H1 (cell line): ENCODE data around the gene MRTO4. TPM values are rescaled to one million over a fixed set of nuclear protein-coding genes. Genes with fewer than 3 reads are reported as not detected.

Experiments
- CTCF ChIA-PET: fragments of 300-600 bp; sonication (Branson Sonifier 250); formaldehyde crosslinking; loops from one replicate; lab custom pipeline; 2021; ENCODE audit not compliant: partially characterized antibody; lab: Charles Lee
- POLR2A ChIA-PET: fragments of 300-600 bp; sonication (Branson Sonifier 250); formaldehyde crosslinking; loops from one replicate; lab custom pipeline; 2021; ENCODE audit warnings: inconsistent platforms; ENCODE audit not compliant: partially characterized antibody; lab: Charles Lee
- DNase-seq, 2 experiments: peaks; one replicate each; pipeline versions ENCODE4 v3.0.0 to v3.0.0-alpha.2; 2010 to 2022; ENCODE audit warnings: low spot score in 2 of 2, low read depth in 1 of 2, mixed read lengths in 1 of 2
- FAIRE-seq: peaks from 2 replicates; lab custom pipeline; 2011; peaks lifted over from hg19 to GRCh38; lab: Jason Lieb, UNC
- H2AFZ ChIP-seq: 2 replicates; pipeline ENCODE4 v1.8.1; 2012; ENCODE audit warnings: low read length, inconsistent platforms
- H2AK5ac ChIP-seq: 2 replicates; pipeline ENCODE4 v1.6.1; 2013; ENCODE audit warnings: low read depth, low read length
- H2BK120ac ChIP-seq: replicated peaks from 2 replicates; pipeline ENCODE3; 2013; ENCODE audit warnings: low read depth, low read length, inconsistent platforms
- H2BK12ac ChIP-seq: 2 replicates; pipeline ENCODE4 v1.6.1; 2013; ENCODE audit warnings: low read depth, low read length
- H2BK15ac ChIP-seq: 2 replicates; pipeline ENCODE4 v1.6.1; 2013; ENCODE audit warnings: low read length
- H2BK20ac ChIP-seq: 2 replicates; pipeline ENCODE4 v1.6.1; 2013; ENCODE audit warnings: low read length
- H2BK5ac ChIP-seq: 2 replicates; pipeline ENCODE4 v1.6.1; 2013; ENCODE audit warnings: low read depth, low read length
- H3K14ac ChIP-seq: 2 replicates; pipeline ENCODE4 v1.6.1; 2013; ENCODE audit warnings: inconsistent platforms; ENCODE audit not compliant: insufficient read length
- H3K18ac ChIP-seq: 2 replicates; pipeline ENCODE4 v1.6.1; 2013; ENCODE audit warnings: low read length; ENCODE audit errors: extremely low read depth
- H3K23ac ChIP-seq: 2 replicates; pipeline ENCODE4 v1.6.1; 2013; ENCODE audit warnings: inconsistent platforms; ENCODE audit not compliant: insufficient read length
- H3K23me2 ChIP-seq: 2 replicates; pipeline ENCODE4 v1.6.1; 2013; ENCODE audit warnings: low read depth, low read length
- H3K27ac ChIP-seq: 2 replicates; pipeline ENCODE4 v1.6.1; 2011; ENCODE audit warnings: low read depth, low read length, inconsistent platforms
- H3K27me3 ChIP-seq, 4 experiments: replicated peaks in 1 of 4; 1 replicate in 1 of 4; 2 replicates in 3 of 4; pipeline versions ENCODE4 v1.6.1 to v1.8.1; 2011 to 2013; ENCODE audit warnings: low read length in 3 of 4, mild to moderate bottlenecking in 3 of 4, inconsistent platforms in 2 of 4, mixed read lengths in 2 of 4, moderate library complexity in 1 of 4; ENCODE audit not compliant: control insufficient read depth in 3 of 4, insufficient read depth in 3 of 4; ENCODE audit errors: extremely low read depth in 1 of 4
- H3K36me3 ChIP-seq, 4 experiments: 2 replicates each; pipeline versions ENCODE4 v1.6.1 to v1.8.1; 2011 to 2013; ENCODE audit warnings: mild to moderate bottlenecking in 4 of 4, low read length in 3 of 4, moderate library complexity in 2 of 4, control low read depth in 1 of 4, inconsistent platforms in 1 of 4; ENCODE audit not compliant: insufficient read depth in 4 of 4, control insufficient read depth in 2 of 4
- H3K4ac ChIP-seq: replicated peaks from 2 replicates; pipeline ENCODE3; 2013; ENCODE audit warnings: low read length, low read depth, mixed read lengths, inconsistent platforms; ENCODE audit not compliant: insufficient read length
- H3K4me1 ChIP-seq, 4 experiments: replicated peaks in 1 of 4; 1 replicate in 1 of 4; 2 replicates in 3 of 4; pipeline versions ENCODE4 v1.6.1 to v1.8.1; 2011 to 2013; ENCODE audit warnings: low read length in 3 of 4, inconsistent platforms in 2 of 4, mixed read lengths in 1 of 4; ENCODE audit not compliant: insufficient read depth in 4 of 4, control insufficient read depth in 3 of 4
- H3K4me2 ChIP-seq, 2 experiments: 2 replicates each; pipeline versions ENCODE4 v1.6.1 to v1.8.1; 2011 to 2013; ENCODE audit warnings: low read depth in 2 of 2, low read length in 2 of 2, control low read depth in 1 of 2, inconsistent platforms in 1 of 2, mild to moderate bottlenecking in 1 of 2; ENCODE audit not compliant: insufficient read depth in 1 of 2
- H3K4me3 ChIP-seq, 4 experiments: fragments of 200-600, 300-600 bp in 1 of 4; sonication (generic), shearing (Covaris generic), sonication (Bioruptor Twin) in 1 of 4; 2 replicates each; pipeline versions ENCODE4 v1.5.1 to v1.8.1; 2011 to 2016; ENCODE audit warnings: low read length in 4 of 4, low read depth in 3 of 4, control low read depth in 2 of 4, inconsistent platforms in 2 of 4, mild to moderate bottlenecking in 2 of 4, mixed read lengths in 1 of 4, moderate library complexity in 1 of 4; ENCODE audit not compliant: insufficient read depth in 2 of 4; ENCODE audit errors: extremely low read depth in 1 of 4
- H3K56ac ChIP-seq: replicated peaks from 2 replicates; pipeline ENCODE3; 2013; ENCODE audit warnings: low read depth, mild to moderate bottlenecking, mixed read lengths, low read length, inconsistent platforms; ENCODE audit not compliant: insufficient read length
- H3K79me1 ChIP-seq: 2 replicates; pipeline ENCODE4 v1.6.1; 2013; ENCODE audit warnings: low read depth, low read length, control low read depth
- H3K79me2 ChIP-seq, 2 experiments: 2 replicates each; pipeline versions ENCODE4 v1.6.1 to v1.8.1; 2012 to 2013; ENCODE audit warnings: low read length in 2 of 2, mild to moderate bottlenecking in 2 of 2, inconsistent platforms in 1 of 2; ENCODE audit not compliant: insufficient read depth in 2 of 2, control insufficient read depth in 1 of 2
- H3K9ac ChIP-seq, 4 experiments: replicated peaks in 1 of 4; 1 replicate in 1 of 4; 2 replicates in 3 of 4; pipeline versions ENCODE4 v1.6.1 to v1.8.1; 2011 to 2013; ENCODE audit warnings: low read depth in 3 of 4, low read length in 3 of 4, control low read depth in 2 of 4, mild to moderate bottlenecking in 2 of 4, moderate library complexity in 2 of 4, inconsistent platforms in 1 of 4; ENCODE audit errors: extremely low read depth in 1 of 4
- H3K9me3 ChIP-seq, 2 experiments: 2 replicates each; pipeline versions ENCODE4 v1.6.1 to v1.8.1; 2012 to 2013; ENCODE audit warnings: mild to moderate bottlenecking in 2 of 2, moderate library complexity in 2 of 2, control low read depth in 1 of 2, inconsistent platforms in 1 of 2, low read depth in 1 of 2, low read length in 1 of 2, mixed read lengths in 1 of 2; ENCODE audit not compliant: insufficient read depth in 2 of 2
- H4K20me1 ChIP-seq, 2 experiments: replicated peaks in 1 of 2; 2 replicates each; pipeline versions ENCODE3 to v1.8.1; 2011 to 2013; ENCODE audit warnings: inconsistent platforms in 2 of 2, low read length in 2 of 2, mild to moderate bottlenecking in 1 of 2; ENCODE audit not compliant: insufficient read depth in 2 of 2, control insufficient read depth in 1 of 2
- H4K5ac ChIP-seq: 2 replicates; pipeline ENCODE4 v1.6.1; 2013; ENCODE audit warnings: low read length, low read depth, mixed read lengths, inconsistent platforms; ENCODE audit not compliant: insufficient read length
- H4K8ac ChIP-seq: 2 replicates; pipeline ENCODE4 v1.8.0; 2013; ENCODE audit warnings: mild to moderate bottlenecking, moderate library complexity, low read length, inconsistent platforms; ENCODE audit not compliant: insufficient read depth; ENCODE audit errors: extremely low read depth
- H4K91ac ChIP-seq: replicated peaks from 2 replicates; pipeline ENCODE3; 2013; ENCODE audit warnings: low read length, mixed read lengths, inconsistent platforms; ENCODE audit not compliant: insufficient read length
- CTBP2 ChIP-seq: IDR thresholded peaks from 2 replicates; pipeline ENCODE4 v1.7.0; 2011; ENCODE audit warnings: borderline replicate concordance, mild to moderate bottlenecking, moderate library complexity, mixed read lengths, low read length; ENCODE audit not compliant: insufficient read depth, insufficient read length
- EGR1 ChIP-seq: IDR thresholded peaks from 2 replicates; pipeline ENCODE4 v1.6.1; 2011; ENCODE audit warnings: low read depth, low read length, borderline replicate concordance
- POLR2A ChIP-seq, 2 experiments: IDR thresholded peaks; 1 replicate in 1 of 2; 2 replicates in 1 of 2; pipeline ENCODE4 v1.6.1; 2011; ENCODE audit warnings: low read depth in 2 of 2, low read length in 2 of 2, mild to moderate bottlenecking in 2 of 2; ENCODE audit errors: control extremely low read depth in 1 of 2
- RBBP5 ChIP-seq: IDR thresholded peaks from 2 replicates; pipeline ENCODE4 v1.7.1; 2012; ENCODE audit warnings: low read depth, mild to moderate bottlenecking, inconsistent platforms, low read length, moderate library complexity, borderline replicate concordance
- SP2 ChIP-seq: IDR thresholded peaks from 2 replicates; pipeline ENCODE4 v1.6.1; 2012; ENCODE audit warnings: mild to moderate bottlenecking, low read length, inconsistent platforms
- TAF7 ChIP-seq: optimal IDR thresholded peaks from 2 replicates; pipeline ENCODE3; 2011; ENCODE audit warnings: low read depth, mild to moderate bottlenecking, inconsistent platforms, low read length, moderate library complexity, borderline replicate concordance
- TBP ChIP-seq: IDR thresholded peaks from 2 replicates; pipeline ENCODE4 v1.6.1; 2011; ENCODE audit warnings: low read depth, low read length, improper control_type of control experiment
- WGBS, 2 experiments: shearing (Covaris generic) in 1 of 2; methylation state at CpG; one replicate each; pipeline versions ENCODE4 v1.1.6 to v1.1.7; 2013 to 2015; ENCODE audit warnings: low lambda C conversion rate in 2 of 2, mixed read lengths in 2 of 2, inconsistent platforms in 1 of 2, low coverage in 1 of 2, missing lambda C conversion rate in 1 of 2; ENCODE audit not compliant: insufficient replicate concordance in 2 of 2, insufficient coverage in 1 of 2, insufficient read length in 1 of 2; ENCODE audit errors: extremely low coverage in 1 of 2, missing lambda C conversion rate in 1 of 2; 5-methylcytosine and 5-hydroxymethylcytosine counted together
- polyA plus RNA-seq, 7 experiments: library from polyadenylated mRNA; depleted of rRNA in 3 of 7; stranded (reverse) in 5 of 7; unstranded in 2 of 7; fragments of >200 nt in 5 of 7; fragments of 200-250 nt in 2 of 7; gene quantifications; 1 replicate in 5 of 7; 2 replicates in 1 of 7; 4 replicates in 1 of 7; pipeline versions ENCODE4 v1.2.1 to v1.2.3, GENCODE V29; 2011 to 2013; ENCODE audit warnings: missing spikeins in 2 of 7, mixed read lengths in 2 of 7
- total RNA-seq: library from RNA; stranded (reverse); fragmentation: NEBNext Ultra II Directional; extraction: Animal tissue kit (Norgen Biotek cat#: 25700); gene quantifications from 2 replicates; pipeline ENCODE4 v1.2.1, GENCODE V29; 2021

The MRTO4 gene
- total and polyA plus RNA-seq, 2 of the 8 experiments (the other 6 are each of a cell fraction or from before 2014, with no cell fraction given): 36.9 to 64.3 TPM

DNA sequence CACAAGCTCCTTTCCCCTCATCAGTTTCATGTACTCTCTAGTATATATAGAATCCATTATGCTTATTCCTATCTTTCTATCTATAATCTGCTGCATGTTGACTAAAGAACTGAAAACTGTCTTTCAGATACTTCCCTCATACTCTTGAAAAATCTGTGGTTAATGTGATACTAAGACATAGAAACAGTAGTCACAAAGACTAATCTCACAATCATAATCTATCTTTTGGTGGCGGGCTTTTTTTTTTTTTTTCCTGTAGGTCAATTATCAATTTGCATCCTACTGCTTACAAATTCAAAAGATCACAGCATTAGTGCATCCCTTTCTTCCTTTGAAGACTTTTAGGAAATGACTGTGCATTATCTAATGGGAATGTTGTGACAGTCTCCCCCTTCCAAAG is 46.2 kb upstream of the MRTO4 start:
- Histone ChIP-seq H3K27ac (no peak overlapping the region), H3K9ac (no peak overlapping the region), H3K9me3 (no peaks in the 10 kb centered on the region), H3K79me2 (peaks cover 60 to 93% of the 10 kb centered on the region in 2 experiments), H2BK5ac (no peak overlapping the region), H3K36me3 (peaks cover 0 to 7% (median 1%) of the 10 kb centered on the region in 4 experiments; a peak in 4 of 8 replicates), H3K23me2 (peaks cover 4% of the 10 kb centered on the region; the same call in 1 of the 2 replicates), H2BK12ac (no peak overlapping the region), H3K18ac (no peak overlapping the region), H3K4me3 (no peak overlapping the region), H2AK5ac (no peak overlapping the region), H3K27me3 (no peaks in the 10 kb centered on the region), H4K20me1 (peaks cover 20 to 21% of the 10 kb centered on the region in 2 experiments), H4K8ac (no peak overlapping the region), H4K91ac (no peak overlapping the region), H3K79me1 (no peaks in the 10 kb centered on the region; the same call in none of the 2 replicates), H2BK15ac (no peak overlapping the region), H2BK120ac (no peak overlapping the region), H3K23ac (no peak overlapping the region), H3K4me1 (peaks cover 0 to 3% (median 0%) of the 10 kb centered on the region in 4 experiments; a peak in 2 of 7 replicates), H3K14ac (no peak overlapping the region), H4K5ac (no peak overlapping the region), H3K4ac (no peak overlapping the region), H3K56ac (no peak overlapping the region), H3K4me2 (no peak overlapping the region), H2AFZ (no peak overlapping the region)
- POLR2A ChIA-PET: interaction anchor here (1.0 to 6.4 kb wide), 3 partner anchors 10 to 46 kb away, joined by 3 to 42 read pairs (median 3); partner anchors contain the start of gene EMC1
- WGBS, 2 experiments: 82% methylated on average over 1 of the region's 1 CpG; no CpG with 5 or more reads in 1 of the 2 experiments
- FAIRE-seq (no peak), DNase-seq (no peak)
- CTCF ChIA-PET: interaction anchor here (1.7 kb wide), 1 partner anchor 445 kb away, joined by 3 read pairs; no protein-coding TSS in a partner anchor
- TF ChIP-seq RBBP5: no peak
- TF ChIP-seq TAF7: no peak
- no peak for TF ChIP-seq SP2
- no peak for TF ChIP-seq EGR1
- TF ChIP-seq CTBP2: no peak
- no peak for TF ChIP-seq TBP
- TF ChIP-seq POLR2A (IDR thresholded peaks at IDR 0.05; ENCODE audit: control extremely low read depth in 1 of 2, low read depth in 2 of 2, low read length in 2 of 2): no peak
- TF ChIP-seq, all 59 proteins: peak for 0
- no peak overlapping the region for H2BK20ac ChIP-seq
